COLO668 (cell line): ENCODE results near the gene TRIM63.

Experiments
- DNase-seq: peaks from one replicate; lab custom pipeline; 2025; ENCODE audit not compliant: unreplicated experiment; lab: John Stamatoyannopoulos, UW

TRIM63 gene

DNA sequence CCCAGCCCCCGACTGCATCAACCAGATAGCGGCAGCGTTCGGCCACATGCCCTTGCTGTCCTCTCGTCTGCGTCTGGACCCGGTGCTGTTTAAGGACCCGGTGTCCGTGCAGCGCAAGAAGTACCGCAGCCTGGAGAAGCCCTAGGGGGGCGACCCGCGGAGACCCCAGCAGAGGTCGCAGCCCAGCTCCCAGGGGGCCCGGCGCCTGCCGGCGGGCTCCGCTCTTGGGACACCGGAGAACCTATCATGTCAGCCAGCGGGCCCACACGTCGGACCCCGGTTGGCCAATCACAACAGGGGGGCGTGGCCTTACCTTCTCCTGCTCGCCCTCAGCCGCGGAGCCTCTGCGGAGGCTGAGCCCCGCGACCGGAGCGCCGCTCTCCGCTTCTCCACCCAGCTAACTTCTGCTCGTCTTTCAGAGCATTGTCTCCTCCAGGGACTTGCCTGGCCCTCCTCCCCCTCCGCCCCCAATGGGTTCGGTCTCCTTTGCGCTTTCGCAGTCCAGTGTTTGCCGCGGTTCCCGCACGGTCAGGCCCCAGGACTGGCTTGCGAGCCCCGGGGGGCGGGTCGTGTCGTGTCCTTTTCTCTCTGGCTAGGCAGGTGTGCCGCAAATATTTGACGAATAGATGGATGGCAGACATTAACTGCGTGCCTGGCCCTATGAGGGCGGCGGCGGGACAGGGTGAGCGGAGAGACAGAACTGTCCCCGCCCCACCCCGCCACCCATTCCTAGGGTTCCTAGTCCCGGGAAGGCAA, 32.0 kb downstream of the TRIM63 start:
- peak; percentile 95 for DNase-seq

DNA sequence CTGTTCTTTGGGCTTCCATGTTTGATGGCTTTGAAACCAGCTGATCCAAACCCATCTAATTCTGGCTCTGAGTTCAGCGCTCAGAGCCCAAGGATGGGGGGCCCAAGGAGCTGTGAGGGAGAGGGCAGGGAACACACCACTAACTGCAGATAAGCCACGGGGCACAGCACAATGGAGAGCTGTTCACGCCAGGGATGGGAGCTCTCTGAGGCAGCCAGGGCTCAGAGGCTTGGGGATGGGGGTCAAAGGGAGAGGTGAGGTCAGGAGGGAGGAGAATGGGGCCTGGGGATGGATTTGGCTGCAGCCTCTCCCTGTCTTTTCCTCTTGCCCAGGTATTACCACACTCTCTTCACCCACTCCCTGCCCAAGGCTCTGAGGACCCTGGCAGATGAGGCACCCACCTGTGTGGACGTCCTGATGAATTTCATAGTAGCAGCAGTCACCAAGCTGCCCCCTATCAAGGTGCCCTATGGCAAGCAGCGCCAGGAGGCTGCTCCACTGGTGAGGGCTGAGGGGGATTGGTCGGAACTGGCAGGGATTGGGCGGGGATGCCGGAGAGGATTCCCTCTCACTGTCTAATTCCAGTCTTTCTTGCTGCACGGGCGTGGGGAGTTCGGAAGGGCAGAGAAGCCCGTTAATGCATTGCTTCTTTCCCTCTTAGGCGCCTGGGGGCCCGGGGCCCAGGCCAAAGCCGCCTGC, 32.8 kb downstream of the TRIM63 start:
- no peak for DNase-seq

DNA sequence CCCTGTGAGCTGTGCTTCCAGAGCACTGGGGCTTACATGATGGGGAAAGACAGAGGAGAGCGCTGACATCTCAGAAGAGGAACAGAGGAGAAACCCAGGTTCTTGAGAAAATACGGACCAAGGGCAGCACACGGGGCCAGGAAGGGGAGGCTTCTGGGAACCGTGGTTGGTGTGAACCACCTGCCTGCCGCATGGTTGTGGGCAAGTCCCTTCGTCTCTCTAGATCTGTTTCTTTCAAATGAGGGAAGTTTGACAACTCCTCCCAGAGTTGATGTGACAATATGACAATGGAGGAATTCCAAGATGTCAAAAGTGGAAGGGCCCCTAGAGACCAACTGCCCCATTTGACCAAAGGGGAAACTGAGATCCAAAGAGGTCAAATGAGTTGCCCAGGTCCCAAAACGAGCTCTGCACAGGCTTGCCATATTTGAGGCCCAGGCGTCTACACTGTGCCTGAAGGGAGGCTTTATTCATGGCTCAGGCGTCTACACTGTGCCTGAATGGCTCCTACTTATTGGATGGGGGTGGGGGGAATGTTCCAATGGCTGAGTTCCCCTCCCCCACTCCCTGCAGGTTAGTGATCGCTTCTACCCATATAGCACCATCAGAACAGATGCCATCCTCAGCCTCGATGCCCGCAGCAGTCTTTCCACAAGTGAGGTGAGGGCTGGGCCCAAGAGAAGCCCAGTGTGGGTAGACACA, 34.6 kb downstream of the TRIM63 start:
- no peak for DNase-seq

DNA sequence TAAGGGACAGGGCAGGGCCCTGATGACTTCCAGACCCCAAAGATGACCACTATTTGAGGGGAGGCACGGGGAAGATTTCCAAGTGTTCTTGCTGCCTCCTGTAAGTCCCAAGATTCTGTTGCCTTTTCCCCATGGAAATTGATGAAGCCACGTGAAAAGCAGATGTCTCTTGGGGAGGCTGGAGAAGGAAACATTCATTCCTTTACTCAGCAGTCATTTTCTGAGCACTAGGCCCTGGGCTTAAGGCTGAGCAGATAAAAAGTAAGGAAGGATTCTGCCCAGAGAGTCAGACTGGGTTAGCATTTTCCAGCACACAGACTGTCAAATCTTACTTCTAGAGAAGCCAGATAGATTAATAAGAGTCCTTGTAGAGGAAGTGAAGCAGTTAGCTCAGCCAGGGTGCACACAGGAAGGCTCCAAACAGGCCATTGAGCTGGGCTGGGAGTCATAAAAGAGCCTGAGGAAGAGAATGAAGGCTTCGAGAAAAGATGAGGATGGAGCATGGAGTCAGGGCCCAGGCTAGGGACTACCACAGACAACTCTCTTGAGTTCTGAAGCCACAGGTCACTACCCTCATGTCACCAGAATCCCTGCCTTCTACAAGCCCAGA, 35.7 kb downstream of the TRIM63 start:
- DNase-seq = no peak

DNA sequence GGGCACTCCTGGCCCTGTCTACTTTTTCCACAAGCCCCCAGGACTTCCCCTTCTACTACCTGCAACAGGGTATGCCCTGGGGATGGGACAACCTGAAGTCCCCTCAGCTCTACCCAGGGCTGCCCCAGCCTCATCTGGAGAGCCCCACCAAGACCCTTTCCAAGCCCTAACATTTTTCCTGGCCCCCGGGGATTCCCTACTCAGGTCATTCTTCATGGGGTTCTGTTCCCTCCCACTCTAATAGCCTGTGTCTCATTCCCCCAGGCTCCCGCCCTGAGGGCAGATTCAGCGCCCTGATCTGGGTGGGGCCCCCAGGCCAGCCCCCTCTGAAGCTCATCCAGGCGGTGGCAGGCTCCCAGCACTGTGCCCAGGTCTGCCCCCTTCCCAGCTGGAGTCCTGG, 36.2 kb downstream of the TRIM63 start:
- DNase-seq = no peak

DNA sequence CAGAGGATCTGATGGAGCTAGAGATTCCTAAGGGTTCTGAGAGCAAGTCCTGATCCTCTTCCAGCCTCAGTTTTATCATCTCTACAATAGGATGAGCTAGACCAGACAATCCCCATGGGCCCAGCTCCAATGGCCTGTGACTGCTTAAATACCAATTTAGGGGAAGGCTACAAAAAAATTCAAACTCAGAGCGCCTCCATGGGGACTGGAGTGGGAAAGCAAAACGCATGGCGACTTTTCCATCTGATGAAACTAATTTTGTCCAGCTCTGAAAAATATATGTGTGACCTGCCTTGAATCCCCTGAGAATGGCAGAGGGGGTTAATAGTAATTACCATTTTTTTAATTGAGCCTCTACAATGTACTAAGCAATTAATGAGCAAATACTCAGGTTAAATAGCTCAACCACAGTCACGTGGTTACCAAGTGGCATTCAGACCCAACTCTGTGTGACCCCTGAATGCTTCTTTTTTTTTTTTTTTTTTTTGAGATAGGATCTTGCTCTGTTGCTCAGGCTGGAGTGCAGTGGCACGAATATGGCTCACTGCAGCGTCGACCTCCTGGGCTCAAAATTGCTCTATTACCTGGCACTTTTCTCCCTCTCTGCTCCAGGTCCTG, 37.5 kb downstream of the TRIM63 start:
- DNase-seq = no peak

DNA sequence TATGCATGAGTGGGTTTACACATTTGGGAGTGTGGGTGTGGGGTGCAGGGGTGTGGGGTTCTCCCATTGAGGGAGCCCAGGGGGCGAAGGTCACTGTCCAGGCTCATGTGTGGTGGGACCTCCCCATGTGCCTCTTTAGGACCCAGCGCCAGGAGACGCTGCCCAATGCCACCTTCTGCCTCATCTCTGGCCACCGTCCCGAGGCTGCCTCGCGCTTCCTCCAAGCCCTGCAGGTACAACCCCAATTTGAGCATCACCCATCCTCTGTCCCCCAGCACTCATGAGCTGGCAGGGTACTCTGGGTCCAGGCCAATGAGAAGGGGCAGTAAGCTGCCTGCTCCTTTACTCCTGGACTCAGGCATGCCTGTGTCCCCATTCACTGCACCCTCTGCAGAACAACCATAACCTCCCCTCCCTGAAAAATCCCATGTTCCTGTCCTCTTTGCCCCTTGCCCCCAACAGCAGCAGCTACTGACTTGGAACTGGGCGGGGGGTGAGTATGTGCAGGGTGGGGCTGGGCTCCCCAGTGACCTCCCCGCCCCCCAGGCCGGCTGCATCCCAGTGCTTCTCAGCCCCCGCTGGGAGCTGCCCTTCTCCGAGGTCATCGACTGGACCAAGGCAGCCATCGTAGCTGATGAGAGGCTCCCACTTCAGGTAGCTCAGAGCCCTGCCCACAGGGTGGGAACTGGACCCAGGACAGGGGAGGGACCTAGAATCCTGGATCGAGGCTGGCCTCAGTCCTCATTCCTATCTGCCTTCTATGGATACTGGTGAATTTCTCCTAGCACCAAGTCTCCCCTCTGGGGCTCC, 38.2 kb downstream of the TRIM63 start:
- no peak for DNase-seq

DNA sequence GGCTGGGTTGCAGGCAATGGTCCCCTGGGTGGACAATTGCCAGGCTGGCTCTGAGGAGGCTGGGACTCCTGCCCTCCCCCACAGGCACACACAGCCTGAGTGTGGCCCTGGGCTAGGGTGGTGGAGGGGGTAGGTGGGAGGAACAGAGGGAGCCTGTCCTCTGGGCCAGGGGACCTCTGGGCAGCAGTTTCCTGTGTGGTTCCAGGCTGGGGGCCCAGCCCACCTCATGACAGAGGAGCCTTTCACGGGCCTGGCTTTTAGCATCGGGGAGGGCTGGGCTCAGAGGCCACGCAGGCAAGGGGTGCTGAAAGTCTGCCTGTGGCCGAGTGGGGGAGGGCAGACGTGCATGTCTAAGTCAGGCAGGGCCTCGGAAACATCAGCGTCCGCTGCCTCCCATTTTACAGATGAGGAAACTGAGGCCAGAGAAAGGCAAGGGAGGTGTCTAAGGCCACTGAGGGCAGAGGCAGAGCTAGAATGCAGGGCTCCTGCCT, 38.9 kb downstream of the TRIM63 start:
- DNase-seq = no peak

DNA sequence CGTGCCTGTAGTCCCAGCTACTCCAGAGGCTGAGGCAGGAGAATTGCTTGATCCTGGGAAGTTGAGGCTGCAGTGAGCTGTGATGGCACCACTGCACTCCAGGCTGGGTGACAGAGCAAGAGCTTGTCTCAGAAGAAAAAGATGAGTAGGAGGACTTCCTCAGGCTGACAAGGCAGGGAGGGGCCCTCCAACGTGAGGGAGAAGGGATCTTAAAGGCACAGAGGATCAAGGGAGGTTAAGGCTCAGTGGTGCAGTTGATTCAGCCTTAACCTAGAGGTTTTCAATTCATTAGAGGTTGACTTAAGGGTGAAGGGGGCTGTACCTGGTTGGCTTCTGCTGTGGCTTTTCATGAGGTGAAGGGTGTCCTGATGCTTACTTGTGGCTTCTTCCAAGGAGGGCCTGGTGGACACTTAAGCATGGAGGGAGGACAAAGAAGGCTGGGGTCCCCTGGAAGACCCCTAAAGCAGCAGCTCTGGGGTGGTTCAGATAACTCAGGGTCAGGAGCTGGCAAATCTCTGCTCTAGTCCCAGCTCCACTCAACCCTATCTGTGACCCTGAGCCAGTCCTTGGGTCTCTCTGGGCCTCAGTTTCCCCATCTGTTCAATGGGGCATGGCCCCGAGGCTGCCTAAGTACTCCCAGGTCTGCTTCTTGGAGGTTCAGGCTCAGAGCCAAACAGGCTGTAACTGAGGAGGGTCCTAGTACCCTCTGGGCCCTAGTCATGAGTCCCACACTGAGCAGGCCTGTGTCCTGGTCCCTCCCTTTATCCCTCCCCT, 39.5 kb downstream of the TRIM63 start:
- no peak for DNase-seq

DNA sequence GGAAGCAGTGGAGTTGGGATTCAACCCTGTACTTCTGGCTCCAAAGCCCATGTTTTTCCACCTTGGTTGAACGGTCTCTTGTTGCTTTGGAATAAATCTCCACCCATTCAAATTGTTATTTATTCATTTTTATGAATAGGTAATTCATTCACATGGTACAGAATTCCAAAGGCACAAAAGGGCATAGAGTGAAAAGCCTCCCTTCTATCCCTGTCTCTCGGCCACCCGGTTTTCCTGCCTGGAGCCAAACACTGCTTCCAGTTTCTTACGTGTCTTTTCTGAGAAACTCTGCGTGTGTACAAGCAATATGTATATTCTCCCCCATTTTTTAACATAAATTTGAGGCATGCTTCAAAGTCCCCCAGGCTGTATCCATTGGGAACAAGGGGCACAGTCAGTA, 41.9 kb downstream of the TRIM63 start:
- DNase-seq = no peak

DNA sequence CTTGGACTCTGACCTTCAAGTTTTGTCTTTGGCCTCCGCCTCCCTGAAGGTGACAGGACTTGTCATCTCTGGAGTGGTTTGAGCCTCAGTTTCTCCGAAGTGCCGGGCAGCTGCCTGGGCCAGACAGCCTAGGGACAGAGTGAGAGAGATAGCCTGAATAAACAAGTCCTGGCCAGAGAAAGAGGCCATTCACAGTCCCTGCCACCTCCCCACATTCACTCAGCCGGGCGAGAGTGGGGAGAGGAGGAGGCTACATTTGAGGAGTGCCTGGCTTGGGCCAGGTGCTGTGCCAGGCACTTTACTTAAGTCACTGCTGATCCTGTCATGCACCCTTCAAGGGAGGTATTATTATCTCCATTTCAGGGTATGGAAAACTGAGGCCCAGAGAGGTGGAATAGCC, 42.4 kb downstream of the TRIM63 start:
- DNase-seq = no peak

DNA sequence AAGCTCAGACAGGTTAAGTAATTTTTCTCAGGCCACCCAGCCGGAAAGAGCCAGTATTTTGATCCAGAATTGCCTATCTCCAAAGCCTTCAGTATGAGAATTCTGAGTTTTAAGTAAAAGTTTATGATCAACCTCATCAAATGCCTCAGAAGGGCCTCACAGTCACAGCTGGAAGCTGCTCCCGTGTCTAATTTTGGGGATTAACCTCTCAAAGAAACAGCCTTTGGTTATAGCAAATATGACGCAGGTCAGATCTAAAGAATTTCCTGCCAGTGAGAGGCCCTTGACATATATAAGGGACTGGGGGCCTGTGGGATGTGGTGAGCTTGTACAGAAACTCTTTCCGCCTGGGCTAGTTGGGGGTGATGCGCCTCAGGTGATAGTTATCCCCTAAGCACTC, 43.6 kb downstream of the TRIM63 start:
- DNase-seq = no peak

DNA sequence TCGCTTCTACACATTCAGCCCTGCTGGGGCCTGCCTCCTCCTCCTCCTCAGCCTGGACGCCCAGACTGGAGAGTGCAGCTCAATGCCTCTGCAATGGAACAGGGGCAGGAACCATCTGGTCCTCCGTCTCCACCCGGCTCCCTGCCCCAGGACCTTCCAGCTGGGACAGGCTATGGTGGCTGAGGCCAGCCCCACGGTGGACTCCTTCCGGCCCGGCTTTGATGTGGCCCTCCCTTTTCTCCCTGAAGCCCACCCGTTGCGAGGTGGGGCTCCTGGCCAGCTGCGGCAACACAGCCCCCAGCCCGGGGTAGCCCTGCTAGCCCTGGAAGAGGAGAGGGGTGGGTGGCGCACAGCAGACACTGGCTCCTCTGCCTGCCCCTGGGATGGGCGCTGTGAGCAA, 44.4 kb downstream of the TRIM63 start:
- DNase-seq = no peak

DNA sequence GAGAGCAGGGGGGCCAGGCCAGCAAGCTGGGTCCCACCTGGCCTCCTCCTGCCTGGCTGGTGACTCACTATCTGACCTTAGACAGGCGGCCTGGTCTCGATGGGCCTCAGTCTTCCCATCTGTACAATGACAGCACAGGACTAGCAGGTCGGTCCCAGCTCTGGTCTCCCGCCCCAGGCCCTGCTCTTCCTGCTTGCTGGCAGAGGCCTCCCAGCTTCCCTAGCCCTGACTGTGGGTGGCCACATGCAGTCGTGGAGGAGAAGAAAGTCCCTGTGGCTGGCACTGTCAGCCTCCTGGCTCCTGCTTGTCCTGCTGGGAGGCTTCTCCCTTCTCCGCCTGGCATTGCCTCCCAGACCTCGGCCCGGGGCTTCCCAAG, 45.0 kb downstream of the TRIM63 start:
- no peak for DNase-seq

DNA sequence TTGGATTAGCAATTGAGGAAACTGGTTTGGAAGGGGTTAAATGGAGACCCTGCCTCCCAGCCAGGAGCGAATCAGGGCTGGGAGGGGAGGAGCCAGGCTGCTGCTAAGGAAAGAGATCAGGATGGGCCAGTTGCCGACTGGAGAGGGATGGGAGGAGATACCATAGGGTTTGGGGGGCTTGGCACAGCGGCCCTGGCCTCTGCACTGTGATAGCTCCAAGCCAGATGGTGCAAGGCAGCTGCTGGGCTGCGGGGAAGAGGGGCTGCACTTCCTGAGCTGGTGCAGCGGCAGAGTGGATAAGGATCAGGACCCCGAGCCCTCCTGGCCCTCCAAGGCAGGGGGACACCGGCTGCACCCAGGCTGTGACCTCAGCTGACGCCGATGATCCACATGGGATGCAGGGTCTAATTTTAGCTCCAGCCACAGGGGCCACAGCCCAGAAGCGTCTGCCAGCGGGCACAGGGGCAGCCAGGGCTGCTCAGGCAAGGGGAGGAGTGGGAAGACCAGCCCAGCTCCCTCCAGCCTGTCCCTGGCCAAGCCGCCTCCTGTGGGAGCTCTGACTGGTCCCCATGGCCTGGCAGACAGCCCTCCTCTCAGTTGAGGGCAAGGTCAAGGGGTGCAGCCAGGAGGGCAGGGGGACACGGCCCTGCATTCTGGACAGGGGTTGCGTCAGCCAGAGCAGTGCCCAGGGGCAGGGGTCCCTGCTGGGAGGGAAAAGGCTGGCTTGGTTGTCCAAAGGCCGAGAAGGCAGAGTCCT, 45.6 kb downstream of the TRIM63 start, which contains the start of gene EXTL1:
Gene EXTL1 (plus strand): TSS at position 129 of the 757 bp plus-strand sequence. CDS start 872 bp downstream, outside the sequence.
- DNase-seq = no peak

DNA sequence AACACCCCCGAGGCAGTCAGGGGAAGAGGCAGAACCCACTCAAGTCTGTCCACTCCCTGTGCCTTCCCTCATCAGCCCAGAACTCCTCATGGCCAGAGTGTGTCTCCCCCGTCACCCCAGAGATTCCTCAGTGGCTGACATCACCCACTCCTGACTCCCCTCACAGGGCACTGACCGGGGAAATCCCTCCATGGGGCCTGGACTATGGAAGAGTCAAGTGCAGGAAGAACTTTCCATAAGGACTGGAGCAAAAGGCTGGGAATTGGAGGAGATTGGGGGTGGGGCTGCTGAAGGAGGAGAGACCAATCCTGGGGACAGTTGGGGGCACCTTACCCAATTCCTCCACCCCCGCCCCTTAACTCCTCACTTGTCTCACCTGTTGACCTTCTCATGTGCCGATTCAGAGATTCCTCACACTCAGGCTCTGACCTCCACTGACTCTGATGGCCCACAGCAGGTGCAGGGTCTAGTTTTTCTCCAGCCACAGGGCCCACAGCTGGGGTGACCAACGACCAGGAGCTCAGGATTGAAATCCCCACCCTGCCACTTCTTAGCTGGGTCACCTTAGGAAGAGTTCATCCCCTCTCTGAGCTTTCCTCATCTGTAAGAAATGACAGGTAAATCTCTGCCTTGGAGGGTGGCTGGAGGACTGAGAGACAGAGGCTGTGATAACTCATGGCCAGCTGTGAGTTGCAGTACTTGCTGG, 46.3 kb downstream of the TRIM63 start:
- DNase-seq = no peak

DNA sequence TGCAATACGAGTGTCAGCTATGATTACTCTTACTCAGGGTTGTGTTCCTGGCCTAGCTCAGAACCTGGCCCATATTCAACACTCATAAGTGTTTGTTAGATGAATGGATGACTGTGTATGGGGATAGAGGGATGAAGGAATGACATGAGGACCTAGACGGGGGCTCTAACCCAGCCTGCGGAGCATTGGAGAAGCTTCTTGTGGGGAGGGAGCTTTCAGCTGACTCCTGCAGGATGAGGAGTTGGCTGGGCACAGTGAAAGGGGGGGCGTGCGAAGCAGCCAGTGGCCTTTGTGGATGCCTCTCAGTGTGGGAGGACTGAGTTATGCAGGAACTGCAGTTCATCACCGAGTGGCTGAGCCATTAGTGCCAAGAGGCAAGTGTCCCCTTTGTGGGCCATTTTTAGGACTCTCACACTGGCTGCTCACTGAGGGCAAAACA, 47.1 kb downstream of the TRIM63 start:
- no peak for DNase-seq
